Neural cell (in vitro differentiated cells): ENCODE data around the gene ZNF432. TPM values are rescaled to one million over a fixed set of nuclear protein-coding genes. Genes with fewer than 3 reads are reported as not detected.
A peak's percentile ranks its signal among the peaks of the same experiment; 100 is the strongest.

ENCODE experiments used
- H2AFZ ChIP-seq: fragments of 200-600, 300-800 bp; sonication (generic), shearing (Covaris generic); 2 replicates; pipeline ENCODE4 v1.6.0; 2014; ENCODE audit warnings: low read depth, mild to moderate bottlenecking, antibody characterized with exemption, low read length, moderate library complexity
- H3F3A ChIP-seq: fragments of 200-600 bp; shearing (Covaris generic); 2 replicates; pipeline ENCODE4 v1.6.1; 2016; ENCODE audit warnings: mild to moderate bottlenecking, moderate library complexity, mixed read lengths, antibody characterized with exemption, low read length; ENCODE audit not compliant: insufficient read depth, poor library complexity, severe bottlenecking
- H3K27ac ChIP-seq: fragments of 200-600, 300-800 bp; sonication (generic), shearing (Covaris generic); 2 replicates; pipeline ENCODE4 v1.5.1; 2014; ENCODE audit warnings: mild to moderate bottlenecking, low read length, moderate library complexity
- H3K27me3 ChIP-seq: fragments of 300-800, 200-600 bp; sonication (generic), shearing (Covaris generic); 2 replicates; pipeline ENCODE4 v1.6.0; 2014; ENCODE audit warnings: mild to moderate bottlenecking, low read depth, low read length, moderate library complexity; ENCODE audit not compliant: insufficient read depth
- H3K36me3 ChIP-seq: fragments of 300-800, 200-600 bp; sonication (generic), shearing (Covaris generic); 2 replicates; pipeline ENCODE4 v1.5.1; 2014; ENCODE audit warnings: mild to moderate bottlenecking, antibody characterized with exemption, low read length, moderate library complexity; ENCODE audit not compliant: insufficient read depth
- H3K4me2 ChIP-seq: fragments of 300-800, 200-600 bp; sonication (generic), shearing (Covaris generic); 2 replicates; pipeline ENCODE4 v1.6.0; 2014; ENCODE audit warnings: mild to moderate bottlenecking, low read length
- H3K4me3 ChIP-seq: fragments of 300-800, 200-600 bp; sonication (generic), shearing (Covaris generic); 2 replicates; pipeline ENCODE4 v1.5.1; 2014; ENCODE audit warnings: mild to moderate bottlenecking, low read length, moderate library complexity
- H3K79me2 ChIP-seq: fragments of 200-600 bp; shearing (Covaris generic); replicated peaks from 2 replicates; pipeline ENCODE4 v1.6.0; 2014; ENCODE audit warnings: mild to moderate bottlenecking, low read length, moderate library complexity; ENCODE audit not compliant: insufficient read depth
- H3K9ac ChIP-seq: fragments of 300-800, 200-600 bp; sonication (generic), shearing (Covaris generic); 2 replicates; pipeline ENCODE4 v1.6.1; 2016; ENCODE audit warnings: mild to moderate bottlenecking, low read length, mixed read lengths
- H3K9me2 ChIP-seq: fragments of 200-600 bp; shearing (Covaris generic); 2 replicates; pipeline ENCODE4 v1.6.1; 2016; ENCODE audit warnings: mild to moderate bottlenecking, low read length, mixed read lengths; ENCODE audit not compliant: insufficient read depth
- H3K9me3 ChIP-seq: fragments of 200-600, 300-800 bp; sonication (generic), shearing (Covaris generic); 2 replicates; pipeline ENCODE4 v1.6.1; 2016; ENCODE audit warnings: mild to moderate bottlenecking, mixed run types, low read length, moderate library complexity, mixed read lengths
- H4K20me1 ChIP-seq: fragments of 200-600 bp; shearing (Covaris generic); 2 replicates; pipeline ENCODE4 v1.6.1; 2016; ENCODE audit warnings: mild to moderate bottlenecking, mixed run types; ENCODE audit not compliant: insufficient read depth
- EP300 ChIP-seq: fragments of 450-650 bp; conservative IDR thresholded peaks from 2 replicates; pipeline ENCODE4 v1.6.1; 2014; ENCODE audit warnings: antibody characterized with exemption, mild to moderate bottlenecking, moderate library complexity; ENCODE audit not compliant: poor library complexity, severe bottlenecking
- EZH2 ChIP-seq: fragments of 200-600, 300-800 bp; shearing (Covaris generic), sonication (generic); IDR thresholded peaks from 2 replicates; pipeline ENCODE4 v1.6.1; 2014; ENCODE audit warnings: antibody characterized with exemption, low read length, borderline replicate concordance, mild to moderate bottlenecking; ENCODE audit not compliant: insufficient read depth, poor library complexity, severe bottlenecking
- MXI1 ChIP-seq: fragments of 450-650 bp; conservative IDR thresholded peaks from 2 replicates; pipeline ENCODE4 v1.6.1; 2014; ENCODE audit warnings: antibody characterized with exemption, mild to moderate bottlenecking; ENCODE audit not compliant: poor library complexity, severe bottlenecking
- POLR2AphosphoS5 ChIP-seq: IDR thresholded peaks from 2 replicates; pipeline ENCODE4 v1.6.1; 2012
- RAD21 ChIP-seq: fragments of 450-650 bp; conservative IDR thresholded peaks from 2 replicates; pipeline ENCODE4 v1.6.1; 2014; ENCODE audit warnings: antibody characterized with exemption, mild to moderate bottlenecking, moderate library complexity
- SMC3 ChIP-seq: fragments of 450-650 bp; conservative IDR thresholded peaks from 2 replicates; pipeline ENCODE4 v1.6.1; 2014; ENCODE audit warnings: antibody characterized with exemption, mild to moderate bottlenecking, moderate library complexity; ENCODE audit not compliant: poor library complexity
- TAF1 ChIP-seq: IDR thresholded peaks from 2 replicates; pipeline ENCODE4 v1.6.1; 2012; ENCODE audit warnings: low read depth
- polyA plus RNA-seq: library from polyadenylated mRNA; depleted of rRNA; stranded (reverse); fragments of >200 nt; gene quantifications from 2 replicates; pipeline ENCODE4 v1.2.3, GENCODE V29; 2014
- TF ChIP-seq, protein P1 (sequence below): fragments of 450-650 bp; IDR thresholded peaks from 2 replicates; pipeline ENCODE4 v1.5.1; 2014; ENCODE audit warnings: antibody characterized with exemption, mild to moderate bottlenecking, moderate library complexity; ENCODE audit not compliant: poor library complexity, severe bottlenecking
- TF ChIP-seq, protein P2 (sequence below): IDR thresholded peaks from 2 replicates; pipeline ENCODE4 v1.6.1; 2012; ENCODE audit warnings: borderline replicate concordance

Gene ZNF432
- polyA plus RNA-seq, 1 donor from 2014 or later: 48.6 TPM

DNA sequence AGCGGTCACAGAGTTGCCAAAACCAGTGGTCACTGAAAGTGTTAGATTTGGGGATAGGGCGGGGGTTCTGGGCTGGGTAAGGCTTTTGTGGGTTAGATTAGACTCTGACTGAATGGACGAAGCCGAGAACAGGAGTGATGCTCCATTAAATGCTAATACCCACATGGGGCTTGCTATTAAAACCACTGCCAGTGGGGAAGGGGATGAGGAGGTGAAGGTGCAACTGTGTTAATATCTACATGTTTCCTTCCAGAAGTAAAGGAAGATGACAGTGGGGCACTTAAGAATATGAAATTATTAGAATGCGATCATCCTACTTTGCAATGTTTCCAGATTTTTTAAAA lies 19.9 kb downstream of the ZNF432 start:
- Histone ChIP-seq H3K79me2 (peaks cover 28% of the 10 kb centered on the region), H3K27ac (peak overlapping the region; percentile 97), H3K36me3 (peaks cover 29% of the 10 kb centered on the region), H3K27me3 (no peaks in the 10 kb centered on the region), H3K9me2 (no peaks in the 10 kb centered on the region), H4K20me1 (no peaks in the 10 kb centered on the region), H3K9me3 (peaks cover 15% of the 10 kb centered on the region), H3K4me3 (peak overlapping the region; percentile 93), H3F3A (no peaks in the 10 kb centered on the region), H3K9ac (peak overlapping the region; percentile 97), H3K4me2 (peak overlapping the region; percentile 78), H2AFZ (peak overlapping the region; percentile 54)
- TF ChIP-seq MXI1: no peak
- no peak for TF ChIP-seq SMC3
- no peak for TF ChIP-seq TAF1
- TF ChIP-seq POLR2AphosphoS5: no peak
- no peak for TF ChIP-seq EP300
- no peak for TF ChIP-seq RAD21
- TF ChIP-seq EZH2: no peak
- TF ChIP-seq, protein P1, sequence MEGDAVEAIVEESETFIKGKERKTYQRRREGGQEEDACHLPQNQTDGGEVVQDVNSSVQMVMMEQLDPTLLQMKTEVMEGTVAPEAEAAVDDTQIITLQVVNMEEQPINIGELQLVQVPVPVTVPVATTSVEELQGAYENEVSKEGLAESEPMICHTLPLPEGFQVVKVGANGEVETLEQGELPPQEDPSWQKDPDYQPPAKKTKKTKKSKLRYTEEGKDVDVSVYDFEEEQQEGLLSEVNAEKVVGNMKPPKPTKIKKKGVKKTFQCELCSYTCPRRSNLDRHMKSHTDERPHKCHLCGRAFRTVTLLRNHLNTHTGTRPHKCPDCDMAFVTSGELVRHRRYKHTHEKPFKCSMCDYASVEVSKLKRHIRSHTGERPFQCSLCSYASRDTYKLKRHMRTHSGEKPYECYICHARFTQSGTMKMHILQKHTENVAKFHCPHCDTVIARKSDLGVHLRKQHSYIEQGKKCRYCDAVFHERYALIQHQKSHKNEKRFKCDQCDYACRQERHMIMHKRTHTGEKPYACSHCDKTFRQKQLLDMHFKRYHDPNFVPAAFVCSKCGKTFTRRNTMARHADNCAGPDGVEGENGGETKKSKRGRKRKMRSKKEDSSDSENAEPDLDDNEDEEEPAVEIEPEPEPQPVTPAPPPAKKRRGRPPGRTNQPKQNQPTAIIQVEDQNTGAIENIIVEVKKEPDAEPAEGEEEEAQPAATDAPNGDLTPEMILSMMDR: no peak

DNA sequence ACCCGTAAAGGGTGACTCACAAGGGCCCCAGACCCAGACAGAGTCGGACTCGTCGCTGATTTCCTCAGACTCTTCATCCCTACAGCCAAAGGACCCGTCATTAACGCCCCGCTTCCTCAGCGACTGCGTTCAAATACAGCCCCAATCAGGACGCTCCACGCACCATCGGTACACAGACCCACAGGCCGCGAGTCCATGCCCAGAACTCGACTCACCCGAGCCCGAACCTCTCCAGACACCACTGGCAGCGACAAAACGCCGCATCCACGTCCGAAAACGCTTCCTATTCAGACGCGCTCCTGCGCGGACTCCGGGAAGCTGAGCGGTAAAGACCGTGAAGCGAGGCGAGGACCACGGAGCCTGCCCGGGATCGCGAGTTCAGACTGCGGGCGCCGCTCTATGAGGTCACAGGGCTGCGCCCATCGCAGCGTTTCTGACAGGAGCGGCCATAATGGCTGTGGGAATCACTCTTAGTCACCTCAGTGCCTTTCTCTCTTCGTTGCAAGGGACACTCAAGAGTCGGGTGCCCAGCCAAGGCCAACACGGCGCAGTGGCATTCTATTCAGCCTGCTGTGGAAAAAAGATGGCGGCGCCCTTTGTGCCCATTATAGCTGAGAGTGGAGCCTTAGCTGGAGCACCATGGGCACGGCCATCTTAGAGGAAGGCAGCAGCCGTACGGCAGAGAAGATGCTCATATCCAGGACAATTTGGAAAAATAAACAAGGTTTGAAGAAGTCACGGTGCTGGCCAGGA lies 20.4 kb downstream of the ZNF432 start, which contains the start of gene ZNF614:
Gene ZNF614, minus strand, starts transcription at position 353 of the 753 bp plus-strand sequence. CDS start 2,634 bp downstream, outside the sequence.
- peak within 1 kb of the TSS; percentile 97 for H3K27ac ChIP-seq
- H3K9me2 ChIP-seq: no peaks in the 10 kb centered on the region

More for the DNA sequence above, 20.4 kb downstream of the ZNF432 start, which contains the start of gene ZNF614:
- no peaks in the 10 kb centered on the region for H3K27me3 ChIP-seq
- peak; percentile 92 for TF ChIP-seq MXI1
- TF ChIP-seq EP300: peak; percentile 77
- TF ChIP-seq, protein P1: peak; percentile 28
- peak; percentile 95 for TF ChIP-seq TAF1
- peak; percentile 36 for TF ChIP-seq RAD21
- peak; percentile 92 for TF ChIP-seq POLR2AphosphoS5
- TF ChIP-seq SMC3: peak; percentile 58
- no peak for TF ChIP-seq EZH2
- TF ChIP-seq, protein P2, sequence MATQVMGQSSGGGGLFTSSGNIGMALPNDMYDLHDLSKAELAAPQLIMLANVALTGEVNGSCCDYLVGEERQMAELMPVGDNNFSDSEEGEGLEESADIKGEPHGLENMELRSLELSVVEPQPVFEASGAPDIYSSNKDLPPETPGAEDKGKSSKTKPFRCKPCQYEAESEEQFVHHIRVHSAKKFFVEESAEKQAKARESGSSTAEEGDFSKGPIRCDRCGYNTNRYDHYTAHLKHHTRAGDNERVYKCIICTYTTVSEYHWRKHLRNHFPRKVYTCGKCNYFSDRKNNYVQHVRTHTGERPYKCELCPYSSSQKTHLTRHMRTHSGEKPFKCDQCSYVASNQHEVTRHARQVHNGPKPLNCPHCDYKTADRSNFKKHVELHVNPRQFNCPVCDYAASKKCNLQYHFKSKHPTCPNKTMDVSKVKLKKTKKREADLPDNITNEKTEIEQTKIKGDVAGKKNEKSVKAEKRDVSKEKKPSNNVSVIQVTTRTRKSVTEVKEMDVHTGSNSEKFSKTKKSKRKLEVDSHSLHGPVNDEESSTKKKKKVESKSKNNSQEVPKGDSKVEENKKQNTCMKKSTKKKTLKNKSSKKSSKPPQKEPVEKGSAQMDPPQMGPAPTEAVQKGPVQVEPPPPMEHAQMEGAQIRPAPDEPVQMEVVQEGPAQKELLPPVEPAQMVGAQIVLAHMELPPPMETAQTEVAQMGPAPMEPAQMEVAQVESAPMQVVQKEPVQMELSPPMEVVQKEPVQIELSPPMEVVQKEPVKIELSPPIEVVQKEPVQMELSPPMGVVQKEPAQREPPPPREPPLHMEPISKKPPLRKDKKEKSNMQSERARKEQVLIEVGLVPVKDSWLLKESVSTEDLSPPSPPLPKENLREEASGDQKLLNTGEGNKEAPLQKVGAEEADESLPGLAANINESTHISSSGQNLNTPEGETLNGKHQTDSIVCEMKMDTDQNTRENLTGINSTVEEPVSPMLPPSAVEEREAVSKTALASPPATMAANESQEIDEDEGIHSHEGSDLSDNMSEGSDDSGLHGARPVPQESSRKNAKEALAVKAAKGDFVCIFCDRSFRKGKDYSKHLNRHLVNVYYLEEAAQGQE: peak; percentile 91
- peaks cover 32% of the 10 kb centered on the region for H3K79me2 ChIP-seq
- peak within 1 kb of the TSS; percentile 93 for H3K4me3 ChIP-seq
- H3F3A ChIP-seq: no peaks in the 10 kb centered on the region
- H3K36me3 ChIP-seq: peaks cover 28% of the 10 kb centered on the region
- H3K4me2 ChIP-seq: peak within 1 kb of the TSS; percentile 78
- H4K20me1 ChIP-seq: no peaks in the 10 kb centered on the region
- peak within 1 kb of the TSS; percentile 54 for H2AFZ ChIP-seq
- H3K9me3 ChIP-seq: peaks cover 10% of the 10 kb centered on the region
- H3K9ac ChIP-seq: peak within 1 kb of the TSS; percentile 97
